ENCODE measurements around the gene AMPD2.

Gene AMPD2

DNA sequence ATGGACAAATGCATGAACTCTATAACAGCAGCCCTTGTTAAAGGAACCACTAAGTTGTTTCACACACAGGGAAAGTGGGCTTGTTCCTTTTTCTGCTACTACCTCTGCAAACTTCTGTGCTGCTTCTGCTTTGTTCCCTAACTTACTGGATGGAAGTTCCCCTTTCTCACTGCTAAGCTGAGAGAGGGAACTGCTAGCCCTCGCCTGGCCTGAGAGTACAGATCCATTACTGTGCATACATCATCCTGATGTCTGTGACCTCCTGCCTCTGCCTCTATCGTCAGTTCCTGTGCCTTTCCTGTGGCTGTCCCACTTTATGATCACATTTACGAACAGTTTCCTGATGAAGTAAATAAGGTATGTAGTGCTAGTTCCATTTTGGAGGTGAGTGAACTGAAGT, 3.8 kb upstream of the AMPD2 start:
- peak overlapping the region in 1 of 2 donors; percentile 39 for H3K27ac ChIP-seq (ENCODE audit: low read depth in 2 of 2, low read length in 2 of 2)

DNA sequence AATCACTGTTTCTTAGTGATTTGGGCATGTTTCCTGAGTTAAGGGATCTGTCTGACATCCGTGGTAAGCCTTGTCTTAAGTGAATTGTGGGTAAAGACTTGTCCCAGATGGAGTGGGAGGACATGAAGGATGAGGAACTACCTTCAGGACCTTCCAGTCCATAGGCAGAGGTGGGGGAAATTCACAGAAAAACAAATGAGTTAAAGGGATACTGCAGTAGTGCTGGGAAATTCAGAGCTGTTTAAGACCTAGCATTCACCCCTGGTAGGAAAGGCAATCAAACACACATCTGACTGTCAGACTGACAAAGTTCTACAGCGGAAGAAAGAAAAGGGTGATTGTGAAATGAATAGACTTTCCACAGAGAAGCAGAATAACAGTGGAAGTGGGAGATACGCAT, 3.2 kb upstream of the AMPD2 start:
- H3K9me3 ChIP-seq (ENCODE audit: control insufficient read depth in 2 of 2, low read length in 2 of 2): no peaks in the 10 kb centered on the region
- no peak overlapping the region for H3K4me3 ChIP-seq (ENCODE audit: low read length in 2 of 2)
- no peaks in the 10 kb centered on the region for H3K36me3 ChIP-seq (ENCODE audit: control insufficient read depth in 2 of 2, insufficient read depth in 2 of 2, low read length in 2 of 2)
- no peaks in the 10 kb centered on the region for H3K27me3 ChIP-seq (ENCODE audit: control insufficient read depth in 2 of 2, insufficient read depth in 2 of 2, low read length in 2 of 2)
- H3K4me1 ChIP-seq (ENCODE audit: control insufficient read depth in 2 of 2, insufficient read depth in 2 of 2, low read length in 2 of 2): peaks cover 14 to 19% of the 10 kb centered on the region in 2 donors
- H3K9ac ChIP-seq (ENCODE audit: low read depth in 1 of 2, low read length in 2 of 2): no peak overlapping the region
- peak overlapping the region; percentile 15 to 39 for H3K27ac ChIP-seq (ENCODE audit: low read depth in 2 of 2, low read length in 2 of 2)

More for the DNA sequence above, 3.8 kb upstream of the AMPD2 start:
- H3K4me1 ChIP-seq (ENCODE audit: control insufficient read depth in 2 of 2, insufficient read depth in 2 of 2, low read length in 2 of 2): peaks cover 14 to 15% of the 10 kb centered on the region in 2 donors
- H3K27me3 ChIP-seq (ENCODE audit: control insufficient read depth in 2 of 2, insufficient read depth in 2 of 2, low read length in 2 of 2): no peaks in the 10 kb centered on the region
- H3K9me3 ChIP-seq (ENCODE audit: control insufficient read depth in 2 of 2, low read length in 2 of 2): no peaks in the 10 kb centered on the region
- no peak overlapping the region for H3K4me3 ChIP-seq (ENCODE audit: low read length in 2 of 2)
- H3K9ac ChIP-seq (ENCODE audit: low read depth in 1 of 2, low read length in 2 of 2): no peak overlapping the region
- no peaks in the 10 kb centered on the region for H3K36me3 ChIP-seq (ENCODE audit: control insufficient read depth in 2 of 2, insufficient read depth in 2 of 2, low read length in 2 of 2)

DNA sequence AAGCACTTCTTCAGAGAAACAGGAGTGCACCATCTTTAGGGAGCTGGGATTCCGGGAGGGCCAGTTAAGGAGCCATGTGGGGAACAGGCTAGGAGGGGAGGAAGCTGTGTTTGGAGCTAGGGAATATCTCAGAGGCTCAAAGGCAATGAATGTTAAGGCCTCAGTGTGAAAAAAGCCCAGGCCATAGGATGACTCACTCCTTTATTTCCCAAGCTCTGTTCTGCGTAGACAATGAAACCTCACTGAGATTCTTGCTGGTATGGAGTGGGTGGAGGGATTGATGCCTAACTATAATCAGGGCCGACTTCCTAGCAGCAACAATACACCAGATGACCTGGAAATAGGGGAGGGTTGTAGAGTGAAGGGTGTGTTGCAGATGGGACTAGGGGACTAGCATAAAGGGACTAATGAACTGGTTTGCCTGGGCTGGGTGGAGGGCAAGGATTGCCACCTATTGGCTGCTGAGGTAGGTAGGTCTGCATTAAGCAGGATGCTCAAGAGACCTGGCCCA, 2.3 kb upstream of the AMPD2 start:
- Histone ChIP-seq H3K9me3 (ENCODE audit: control insufficient read depth in 2 of 2, low read length in 2 of 2) (no peaks in the 10 kb centered on the region), H3K4me1 (ENCODE audit: control insufficient read depth in 2 of 2, insufficient read depth in 2 of 2, low read length in 2 of 2) (peaks cover 16 to 28% of the 10 kb centered on the region in 2 donors), H3K36me3 (ENCODE audit: control insufficient read depth in 2 of 2, insufficient read depth in 2 of 2, low read length in 2 of 2) (no peaks in the 10 kb centered on the region), H3K9ac (ENCODE audit: low read depth in 1 of 2, low read length in 2 of 2) (no peak overlapping the region), H3K27me3 (ENCODE audit: control insufficient read depth in 2 of 2, insufficient read depth in 2 of 2, low read length in 2 of 2) (no peaks in the 10 kb centered on the region), H3K27ac (ENCODE audit: low read depth in 2 of 2, low read length in 2 of 2) (peak overlapping the region in 1 of 2 donors; percentile 39), H3K4me3 (ENCODE audit: low read length in 2 of 2) (no peak overlapping the region)

DNA sequence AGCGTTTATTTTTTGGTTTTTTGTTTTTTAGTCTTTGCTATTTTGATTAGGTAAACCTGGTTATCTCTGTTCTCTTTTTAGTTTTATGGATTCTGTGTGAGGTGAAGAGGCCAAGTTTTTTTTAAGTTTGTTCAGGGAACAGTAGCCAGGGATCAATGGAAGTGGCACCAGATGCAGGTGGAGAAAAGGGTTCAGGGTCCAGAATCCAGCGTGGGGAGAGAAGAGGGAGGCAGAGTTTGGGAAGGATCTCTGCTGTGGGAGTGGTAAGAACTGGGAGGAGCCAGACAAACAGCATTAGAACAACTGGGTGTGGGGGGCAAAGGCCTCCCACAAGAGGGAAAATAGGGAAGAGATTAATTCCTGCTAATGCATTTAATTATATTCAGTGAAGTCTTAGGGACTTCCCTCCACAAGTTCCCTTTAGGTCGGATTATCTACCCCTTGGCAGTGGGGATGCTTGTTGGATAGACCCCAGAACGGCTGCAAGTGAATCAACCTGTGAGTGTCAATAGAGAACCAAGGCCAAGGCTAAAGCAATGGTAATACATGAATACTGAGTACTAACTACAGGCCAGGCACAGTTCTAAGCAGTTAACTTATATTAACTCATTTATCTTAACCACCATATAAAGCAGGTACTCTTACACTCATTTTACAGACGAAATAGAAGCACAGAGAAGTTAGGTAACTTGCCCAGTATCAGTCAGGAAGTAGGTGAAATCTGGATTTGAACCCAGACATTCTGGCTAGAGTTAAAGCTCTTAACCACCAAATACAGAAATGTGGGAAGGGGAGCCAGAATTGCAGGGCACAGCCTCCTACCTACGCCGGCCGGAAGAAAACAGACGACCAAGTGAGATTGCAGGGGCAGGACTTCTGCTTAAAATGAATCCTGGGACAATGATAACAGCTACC, 719 bp upstream of the AMPD2 start:
- Histone ChIP-seq H3K27ac (ENCODE audit: low read depth in 2 of 2, low read length in 2 of 2) (peak overlapping the region; percentile 80 to 85), H3K36me3 (ENCODE audit: control insufficient read depth in 2 of 2, insufficient read depth in 2 of 2, low read length in 2 of 2) (no peaks in the 10 kb centered on the region), H3K27me3 (ENCODE audit: control insufficient read depth in 2 of 2, insufficient read depth in 2 of 2, low read length in 2 of 2) (no peaks in the 10 kb centered on the region), H3K4me1 (ENCODE audit: control insufficient read depth in 2 of 2, insufficient read depth in 2 of 2, low read length in 2 of 2) (peaks cover 27 to 35% of the 10 kb centered on the region in 2 donors), H3K4me3 (ENCODE audit: low read length in 2 of 2) (peak overlapping the region; percentile 82 to 94), H3K9ac (ENCODE audit: low read depth in 1 of 2, low read length in 2 of 2) (peak overlapping the region; percentile 3 to 86), H3K9me3 (ENCODE audit: control insufficient read depth in 2 of 2, low read length in 2 of 2) (no peaks in the 10 kb centered on the region)

DNA sequence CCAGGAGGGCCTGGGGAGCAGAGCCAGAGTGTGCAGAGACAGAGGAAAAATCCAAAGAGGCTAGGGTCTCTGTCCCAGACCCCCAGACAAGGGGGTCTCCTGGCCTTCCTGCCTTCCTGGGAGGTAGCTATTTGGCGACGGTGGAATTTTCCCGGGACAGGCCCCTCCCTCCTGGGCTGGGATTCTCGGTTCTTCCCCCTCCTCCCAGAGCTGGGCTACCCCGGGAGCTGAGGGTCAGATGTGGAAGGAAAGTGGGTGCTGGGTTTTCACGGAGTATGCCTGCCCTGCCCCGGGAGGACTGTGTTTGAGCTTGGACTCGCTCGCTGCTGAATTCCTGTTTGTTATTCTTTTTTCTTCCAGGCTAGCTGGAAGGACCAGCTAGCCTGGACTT, 759 bp downstream of the AMPD2 start:
- peaks cover 27 to 35% of the 10 kb centered on the region in 2 donors for H3K4me1 ChIP-seq (ENCODE audit: control insufficient read depth in 2 of 2, insufficient read depth in 2 of 2, low read length in 2 of 2)
- peak overlapping the region; percentile 86 to 89 for H3K9ac ChIP-seq (ENCODE audit: low read depth in 1 of 2, low read length in 2 of 2)
- H3K27me3 ChIP-seq (ENCODE audit: control insufficient read depth in 2 of 2, insufficient read depth in 2 of 2, low read length in 2 of 2): no peaks in the 10 kb centered on the region

DNA sequence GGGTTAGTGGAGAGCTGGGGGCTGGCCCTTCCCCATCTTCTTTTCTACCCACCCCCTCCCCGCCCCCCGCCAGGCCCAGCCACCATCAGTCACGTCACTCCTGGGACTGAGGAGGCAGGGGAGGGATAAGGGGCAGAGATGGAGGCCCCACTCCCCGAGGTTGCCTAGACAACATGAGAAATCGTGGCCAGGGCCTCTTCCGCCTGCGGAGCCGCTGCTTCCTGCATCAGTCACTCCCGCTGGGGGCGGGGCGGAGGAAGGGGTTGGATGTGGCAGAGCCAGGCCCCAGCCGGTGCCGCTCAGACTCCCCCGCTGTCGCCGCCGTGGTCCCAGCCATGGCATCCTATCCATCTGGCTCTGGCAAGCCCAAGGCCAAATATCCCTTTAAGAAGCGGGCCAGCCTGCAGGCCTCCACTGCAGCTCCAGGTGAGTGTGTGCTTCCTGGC, 1.2 kb downstream of the AMPD2 start:
- Histone ChIP-seq H3K4me1 (ENCODE audit: control insufficient read depth in 2 of 2, insufficient read depth in 2 of 2, low read length in 2 of 2) (peaks cover 27 to 35% of the 10 kb centered on the region in 2 donors), H3K36me3 (ENCODE audit: control insufficient read depth in 2 of 2, insufficient read depth in 2 of 2, low read length in 2 of 2) (no peaks in the 10 kb centered on the region), H3K27ac (ENCODE audit: low read depth in 2 of 2, low read length in 2 of 2) (peak overlapping the region; percentile 80 to 85), H3K9me3 (ENCODE audit: control insufficient read depth in 2 of 2, low read length in 2 of 2) (no peaks in the 10 kb centered on the region), H3K4me3 (ENCODE audit: low read length in 2 of 2) (peak overlapping the region; percentile 82 to 94), H3K9ac (ENCODE audit: low read depth in 1 of 2, low read length in 2 of 2) (peak overlapping the region; percentile 86 to 89), H3K27me3 (ENCODE audit: control insufficient read depth in 2 of 2, insufficient read depth in 2 of 2, low read length in 2 of 2) (no peaks in the 10 kb centered on the region)

More for the DNA sequence above, 759 bp downstream of the AMPD2 start:
- Histone ChIP-seq H3K27ac (ENCODE audit: low read depth in 2 of 2, low read length in 2 of 2) (peak overlapping the region; percentile 80 to 85), H3K9me3 (ENCODE audit: control insufficient read depth in 2 of 2, low read length in 2 of 2) (no peaks in the 10 kb centered on the region), H3K36me3 (ENCODE audit: control insufficient read depth in 2 of 2, insufficient read depth in 2 of 2, low read length in 2 of 2) (no peaks in the 10 kb centered on the region), H3K4me3 (ENCODE audit: low read length in 2 of 2) (peak overlapping the region; percentile 82 to 94)

DNA sequence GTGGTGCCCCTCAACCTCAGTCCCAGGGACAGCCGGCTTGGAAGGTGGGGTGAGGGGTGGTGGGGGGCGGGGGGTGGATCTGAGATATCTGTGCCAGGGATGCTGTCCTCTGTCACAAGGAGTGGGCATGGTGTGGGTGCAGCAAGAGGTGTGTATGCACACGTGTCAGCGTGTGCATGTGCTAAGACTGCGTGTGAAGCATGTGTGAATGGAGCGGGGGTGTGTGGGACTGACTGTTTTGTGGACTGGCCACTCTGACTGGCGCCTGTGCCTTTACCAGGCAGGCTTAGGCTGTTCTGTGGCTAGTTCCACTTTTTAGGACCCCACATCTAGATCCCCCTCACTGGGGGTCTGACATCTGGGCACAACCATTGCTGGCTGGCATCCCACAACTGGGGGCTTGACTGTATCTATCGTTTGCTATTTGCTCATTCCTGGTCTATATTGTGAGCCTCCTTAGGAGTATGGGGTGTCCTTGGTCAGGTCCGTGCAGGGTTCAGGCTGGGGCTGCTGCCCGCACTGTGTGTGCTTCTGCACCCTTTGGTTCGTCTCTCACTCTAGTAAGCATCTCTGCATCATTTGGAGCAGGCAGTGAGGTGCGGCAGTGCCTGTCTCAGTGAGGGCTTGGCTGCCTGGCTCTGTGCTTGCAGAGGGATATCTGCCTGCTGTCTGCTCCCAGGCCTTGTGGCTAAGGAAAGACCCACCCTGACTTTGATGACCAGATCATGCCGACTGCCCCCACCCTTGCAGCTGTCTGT, 1.9 kb downstream of the AMPD2 start:
- Histone ChIP-seq H3K36me3 (ENCODE audit: control insufficient read depth in 2 of 2, insufficient read depth in 2 of 2, low read length in 2 of 2) (peaks cover 0 to under 1% of the 10 kb centered on the region in 2 donors), H3K9me3 (ENCODE audit: control insufficient read depth in 2 of 2, low read length in 2 of 2) (no peaks in the 10 kb centered on the region), H3K4me1 (ENCODE audit: control insufficient read depth in 2 of 2, insufficient read depth in 2 of 2, low read length in 2 of 2) (peaks cover 27 to 35% of the 10 kb centered on the region in 2 donors), H3K4me3 (ENCODE audit: low read length in 2 of 2) (peak overlapping the region; percentile 82 to 94), H3K27me3 (ENCODE audit: control insufficient read depth in 2 of 2, insufficient read depth in 2 of 2, low read length in 2 of 2) (no peaks in the 10 kb centered on the region), H3K27ac (ENCODE audit: low read depth in 2 of 2, low read length in 2 of 2) (peak overlapping the region in 1 of 2 donors; percentile 85), H3K9ac (ENCODE audit: low read depth in 1 of 2, low read length in 2 of 2) (peak overlapping the region; percentile 60 to 61)

DNA sequence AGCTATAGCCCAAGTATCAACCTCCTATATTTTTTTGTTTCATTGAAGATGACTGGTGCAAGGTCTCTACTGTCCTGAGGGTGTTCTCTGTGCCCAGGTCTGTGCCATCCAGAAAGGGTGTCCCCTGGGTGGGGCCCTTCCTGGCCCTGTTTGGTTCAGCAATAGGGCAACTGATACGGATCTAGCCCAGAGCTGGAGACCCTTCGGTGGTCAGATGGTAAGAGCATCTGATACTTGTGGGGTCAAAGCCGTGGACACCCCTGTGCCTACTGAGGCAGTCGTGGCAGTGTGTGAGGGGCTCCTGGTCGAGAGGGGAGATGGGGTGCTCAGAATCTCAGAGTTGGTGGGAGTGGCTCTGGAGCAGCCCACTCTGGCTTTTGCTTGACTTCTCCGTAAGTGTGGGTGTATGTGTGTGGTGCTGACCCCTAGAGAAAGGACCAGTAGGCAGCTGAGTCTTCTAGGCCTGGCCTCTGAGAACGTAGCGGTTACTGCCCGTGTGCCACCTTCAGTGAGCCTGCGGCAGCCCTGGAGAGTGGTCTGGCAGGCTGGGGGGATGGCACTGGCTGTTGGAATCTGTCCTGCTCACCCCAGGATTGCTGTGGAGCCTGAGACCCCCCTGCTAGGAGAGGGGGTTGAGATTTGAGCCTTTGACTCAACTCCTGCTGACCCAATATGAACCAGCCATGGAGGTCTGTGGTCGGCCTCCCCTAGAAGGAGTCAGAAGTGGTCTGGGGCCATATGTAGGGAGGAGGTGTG, 2.7 kb downstream of the AMPD2 start:
- H3K9me3 ChIP-seq (ENCODE audit: control insufficient read depth in 2 of 2, low read length in 2 of 2): no peaks in the 10 kb centered on the region
- H3K27me3 ChIP-seq (ENCODE audit: control insufficient read depth in 2 of 2, insufficient read depth in 2 of 2, low read length in 2 of 2): no peaks in the 10 kb centered on the region
- H3K4me1 ChIP-seq (ENCODE audit: control insufficient read depth in 2 of 2, insufficient read depth in 2 of 2, low read length in 2 of 2): peaks cover 27 to 35% of the 10 kb centered on the region in 2 donors
- H3K4me3 ChIP-seq (ENCODE audit: low read length in 2 of 2): peak overlapping the region in 1 of 2 donors; percentile 94
- no peak overlapping the region for H3K9ac ChIP-seq (ENCODE audit: low read depth in 1 of 2, low read length in 2 of 2)
- no peak overlapping the region for H3K27ac ChIP-seq (ENCODE audit: low read depth in 2 of 2, low read length in 2 of 2)
- H3K36me3 ChIP-seq (ENCODE audit: control insufficient read depth in 2 of 2, insufficient read depth in 2 of 2, low read length in 2 of 2): peaks cover 6 to 7% of the 10 kb centered on the region in 2 donors

DNA sequence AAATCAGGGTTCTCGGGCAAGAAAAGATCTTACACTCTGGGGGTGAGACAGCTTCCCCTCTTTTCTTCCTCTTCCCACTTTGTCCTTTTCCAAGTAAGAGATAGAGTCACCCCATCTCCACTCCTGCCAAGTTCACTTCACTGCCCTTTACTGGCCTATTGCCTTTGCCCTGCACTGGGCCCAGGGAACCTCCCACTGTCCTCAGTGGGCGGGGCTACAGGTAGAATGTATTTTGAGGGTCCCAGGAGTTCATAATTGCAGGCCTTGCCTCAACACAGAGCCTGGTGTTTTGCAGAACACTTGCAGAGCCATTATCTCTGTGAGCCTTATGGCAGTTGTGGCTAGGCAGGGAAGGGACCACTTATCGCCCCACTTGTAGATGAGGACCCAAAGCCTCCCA, 3.3 kb downstream of the AMPD2 start:
- H3K36me3 ChIP-seq (ENCODE audit: control insufficient read depth in 2 of 2, insufficient read depth in 2 of 2, low read length in 2 of 2): peaks cover 12 to 13% of the 10 kb centered on the region in 2 donors
- no peaks in the 10 kb centered on the region for H3K9me3 ChIP-seq (ENCODE audit: control insufficient read depth in 2 of 2, low read length in 2 of 2)
- no peak overlapping the region for H3K4me3 ChIP-seq (ENCODE audit: low read length in 2 of 2)
- no peak overlapping the region for H3K27ac ChIP-seq (ENCODE audit: low read depth in 2 of 2, low read length in 2 of 2)
- H3K4me1 ChIP-seq (ENCODE audit: control insufficient read depth in 2 of 2, insufficient read depth in 2 of 2, low read length in 2 of 2): peaks cover 24 to 35% of the 10 kb centered on the region in 2 donors
- H3K27me3 ChIP-seq (ENCODE audit: control insufficient read depth in 2 of 2, insufficient read depth in 2 of 2, low read length in 2 of 2): no peaks in the 10 kb centered on the region
- no peak overlapping the region for H3K9ac ChIP-seq (ENCODE audit: low read depth in 1 of 2, low read length in 2 of 2)

Data from mucosa of rectum (tissue), 2 donors.